MM.1S (cell line): ENCODE measurements around the gene CEPT1.

Experiments
- EZH2 ChIP-seq: fragments of 300-600 bp; sonication (generic); optimal IDR thresholded peaks from 2 replicates; pipeline ENCODE3; 2017; ENCODE audit warnings: low read depth, mild to moderate bottlenecking, antibody characterized with exemption, low read length, mixed read lengths
- EZH2phosphoT487 ChIP-seq: fragments of 300-600 bp; sonication (generic); IDR thresholded peaks from 2 replicates; pipeline ENCODE4 v1.6.1; 2018; ENCODE audit warnings: antibody characterized with exemption, low read length
- TF ChIP-seq, protein P1 (sequence below): fragments of 300-600 bp; sonication (generic); IDR thresholded peaks from 2 replicates; pipeline ENCODE4 v1.5.1; 2016; ENCODE audit warnings: antibody characterized with exemption, low read length, mixed read lengths

DNA sequence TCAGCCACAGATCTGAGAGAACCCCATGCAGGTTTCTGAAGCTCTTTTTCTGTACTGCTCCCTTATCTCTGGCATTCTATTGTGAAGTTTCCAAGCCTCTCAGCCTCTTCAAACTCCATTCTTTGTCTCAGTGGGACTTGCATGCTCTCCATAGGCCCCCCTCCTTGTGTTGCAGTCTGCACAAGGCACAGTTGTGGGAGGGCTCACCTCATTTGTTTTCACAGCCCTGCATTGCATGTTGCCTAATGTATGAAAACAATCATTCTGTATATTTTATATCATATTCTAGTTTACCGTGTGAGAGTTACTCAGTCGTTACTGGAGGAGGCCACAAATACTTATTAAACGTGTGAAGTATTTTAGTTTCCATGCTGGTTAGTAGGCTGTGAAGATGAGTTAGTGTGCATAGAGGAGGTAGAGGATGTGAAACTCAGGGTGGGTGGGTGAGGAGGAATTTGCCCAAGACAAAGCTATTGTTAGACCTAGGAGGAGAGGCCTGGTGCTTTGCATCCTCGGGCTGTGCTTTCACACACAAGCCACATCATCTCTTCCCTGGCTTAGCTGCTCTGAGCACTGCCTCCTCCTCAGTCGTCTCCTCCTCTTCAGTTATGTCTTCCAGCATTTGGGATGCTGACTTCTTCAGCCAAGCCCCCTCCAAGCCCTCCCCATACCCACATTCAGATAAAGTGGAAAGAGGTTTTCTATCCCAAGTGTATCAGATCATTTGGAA lies 79.7 kb downstream of the CEPT1 start:
- TF ChIP-seq, protein P1, sequence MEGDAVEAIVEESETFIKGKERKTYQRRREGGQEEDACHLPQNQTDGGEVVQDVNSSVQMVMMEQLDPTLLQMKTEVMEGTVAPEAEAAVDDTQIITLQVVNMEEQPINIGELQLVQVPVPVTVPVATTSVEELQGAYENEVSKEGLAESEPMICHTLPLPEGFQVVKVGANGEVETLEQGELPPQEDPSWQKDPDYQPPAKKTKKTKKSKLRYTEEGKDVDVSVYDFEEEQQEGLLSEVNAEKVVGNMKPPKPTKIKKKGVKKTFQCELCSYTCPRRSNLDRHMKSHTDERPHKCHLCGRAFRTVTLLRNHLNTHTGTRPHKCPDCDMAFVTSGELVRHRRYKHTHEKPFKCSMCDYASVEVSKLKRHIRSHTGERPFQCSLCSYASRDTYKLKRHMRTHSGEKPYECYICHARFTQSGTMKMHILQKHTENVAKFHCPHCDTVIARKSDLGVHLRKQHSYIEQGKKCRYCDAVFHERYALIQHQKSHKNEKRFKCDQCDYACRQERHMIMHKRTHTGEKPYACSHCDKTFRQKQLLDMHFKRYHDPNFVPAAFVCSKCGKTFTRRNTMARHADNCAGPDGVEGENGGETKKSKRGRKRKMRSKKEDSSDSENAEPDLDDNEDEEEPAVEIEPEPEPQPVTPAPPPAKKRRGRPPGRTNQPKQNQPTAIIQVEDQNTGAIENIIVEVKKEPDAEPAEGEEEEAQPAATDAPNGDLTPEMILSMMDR, result no peak
- TF ChIP-seq EZH2, result no peak
- no peak for TF ChIP-seq EZH2phosphoT487
